B cell (primary cell): ENCODE measurements around the gene CTNNA3. TPM values are rescaled to one million over a fixed set of nuclear protein-coding genes. Genes with fewer than 3 reads are reported as not detected.

ENCODE experiments used
- ATAC-seq: fragments of 200-7000 bp; cut with Tn5 transposase; one replicate; pipeline ENCODE4 v1.10.0; 2021; ENCODE audit warnings: low read depth, mild to moderate bottlenecking, moderate number of reproducible peaks, moderate library complexity
- CTCF ChIA-PET: fragments of 350-600 bp; sonication (Branson Sonifier 250); formaldehyde crosslinking; loops from one replicate; lab custom pipeline; 2021; ENCODE audit warnings: antibody characterized with exemption, inconsistent platforms; lab: Charles Lee
- POLR2A ChIA-PET: fragments of 350-600 bp; sonication (Branson Sonifier 250); formaldehyde crosslinking; loops from one replicate; lab custom pipeline; 2021; ENCODE audit warnings: antibody characterized with exemption; lab: Charles Lee
- DNase-seq: peaks from one replicate; pipeline ENCODE4 v3.0.0; 2013
- H2AFZ ChIP-seq: 2 replicates; pipeline ENCODE4 v1.6.1; 2012; ENCODE audit warnings: mild to moderate bottlenecking, low read depth, low read length; ENCODE audit not compliant: insufficient read depth, poor library complexity, severe bottlenecking
- H3K27ac ChIP-seq, 2 donors: 1 replicate in 1 of 2; 2 replicates in 1 of 2; pipeline ENCODE4 v1.5.1; 2012 to 2013; ENCODE audit warnings: low read length in 2 of 2, mild to moderate bottlenecking in 2 of 2, moderate library complexity in 1 of 2
- H3K27me3 ChIP-seq, 4 experiments: fragments of 200-600 bp in 1 of 4; sonication (generic) in 1 of 4; replicated peaks in 1 of 4; 1 replicate in 2 of 4; 2 replicates in 2 of 4; pipeline versions ENCODE4 v1.6.1 to v1.7.0; 2013 to 2016; ENCODE audit warnings: low read length in 3 of 4, mild to moderate bottlenecking in 2 of 4, mixed read lengths in 1 of 4, moderate library complexity in 1 of 4; ENCODE audit not compliant: insufficient read depth in 4 of 4, control insufficient read depth in 3 of 4; ENCODE audit errors: control extremely low read depth in 1 of 4
- H3K36me3 ChIP-seq, 2 experiments: replicated peaks in 1 of 2; 1 replicate in 1 of 2; 2 replicates in 1 of 2; pipeline versions ENCODE4 v1.6.1 to v1.7.1; 2013; ENCODE audit warnings: low read length in 1 of 2; ENCODE audit not compliant: insufficient read depth in 2 of 2, control insufficient read depth in 1 of 2; ENCODE audit errors: control extremely low read depth in 1 of 2, extremely low read depth in 1 of 2
- H3K4me1 ChIP-seq, 2 donors: fragments of 200-600 bp in 1 of 2; sonication (generic) in 1 of 2; 1 replicate in 1 of 2; 2 replicates in 1 of 2; pipeline versions ENCODE4 v1.5.1 to v1.6.1; 2013 to 2017; ENCODE audit warnings: low read length in 2 of 2; ENCODE audit not compliant: control insufficient read depth in 2 of 2, insufficient read depth in 2 of 2
- H3K4me2 ChIP-seq: replicated peaks from 2 replicates; pipeline ENCODE3; 2012; ENCODE audit warnings: mild to moderate bottlenecking, low read depth, low read length; ENCODE audit not compliant: poor library complexity, severe bottlenecking
- H3K4me3 ChIP-seq, 5 experiments: fragments of 200-600 bp in 1 of 5; sonication (generic) in 1 of 5; 1 replicate in 3 of 5; 2 replicates in 2 of 5; pipeline versions ENCODE4 v1.5.1 to v1.7.0; 2011 to 2016; ENCODE audit warnings: low read length in 4 of 5, mild to moderate bottlenecking in 4 of 5, low read depth in 2 of 5, control low read depth in 1 of 5, moderate library complexity in 1 of 5; ENCODE audit not compliant: insufficient read depth in 1 of 5; ENCODE audit errors: control extremely low read depth in 1 of 5, extremely low read depth in 1 of 5
- H3K79me2 ChIP-seq: fragments of 200-600 bp; sonication (generic); one replicate; pipeline ENCODE4 v1.6.0; 2016; ENCODE audit warnings: low read length; ENCODE audit not compliant: control insufficient read depth, insufficient read depth
- H3K9ac ChIP-seq: fragments of 200-600 bp; sonication (generic); 2 replicates; pipeline ENCODE4 v1.6.1; 2017; ENCODE audit warnings: mild to moderate bottlenecking, low read length, moderate library complexity
- H3K9me3 ChIP-seq, 3 donors: one replicate each; pipeline versions ENCODE4 v1.6.1 to v1.7.1; 2013; ENCODE audit warnings: low read length in 2 of 3; ENCODE audit not compliant: control insufficient read depth in 2 of 3, insufficient read depth in 1 of 3; ENCODE audit errors: control extremely low read depth in 1 of 3
- H4K20me1 ChIP-seq: 2 replicates; pipeline ENCODE4 v1.6.0; 2012; ENCODE audit warnings: mild to moderate bottlenecking, low read length; ENCODE audit not compliant: insufficient read depth, control insufficient read depth, poor library complexity, severe bottlenecking
- H3K27ac Mint-ChIP-seq: one replicate; pipeline ENCODE4 v1.8.0; 2021; ENCODE audit warnings: mixed read lengths
- H3K27me3 Mint-ChIP-seq: one replicate; pipeline ENCODE4 v1.8.0; 2021; ENCODE audit warnings: mixed read lengths
- H3K4me1 Mint-ChIP-seq: one replicate; pipeline ENCODE4 v1.8.0; 2021; ENCODE audit warnings: mixed read lengths
- H3K4me3 Mint-ChIP-seq: one replicate; pipeline ENCODE4 v1.8.0; 2021; ENCODE audit warnings: mixed read lengths
- H3K9me3 Mint-ChIP-seq: one replicate; pipeline ENCODE4 v1.8.0; 2022; ENCODE audit warnings: mixed read lengths; ENCODE audit not compliant: insufficient read depth
- EZH2 ChIP-seq: IDR thresholded peaks from 2 replicates; pipeline ENCODE4 v1.6.1; 2012; ENCODE audit warnings: borderline replicate concordance, low read depth, mild to moderate bottlenecking, moderate library complexity, low read length; ENCODE audit not compliant: insufficient read depth, poor library complexity, severe bottlenecking
- WGBS: methylation state at CpG from one replicate; pipeline ENCODE4 v1.1.5; 2013; ENCODE audit warnings: missing lambda C conversion rate; ENCODE audit not compliant: insufficient coverage; 5-methylcytosine and 5-hydroxymethylcytosine counted together
- intact Hi-C: fragments of 100-400 bp; cut with micrococcal nuclease; formaldehyde crosslinking; loops from one replicate; pipeline ENCODE4 v1.10.0; 2022
- polyA plus RNA-seq: library from polyadenylated mRNA; depleted of rRNA; stranded (reverse); fragments of >200 nt; gene quantifications from 2 replicates; pipeline ENCODE4 v1.2.3, GENCODE V29; 2012
- total RNA-seq, 2 donors: library from RNA; stranded (reverse); fragments of 120-200 nt in 1 of 2; gene quantifications; 1 replicate in 1 of 2; 2 replicates in 1 of 2; pipeline versions ENCODE4 v1.2.3 to v1.2.4, GENCODE V29; 2013 to 2022
- TF ChIP-seq, protein P1 (sequence below): fragments of 200-600 bp; IDR thresholded peaks from one replicate; pipeline ENCODE4 v1.8.0; 2022; ENCODE audit warnings: antibody characterized with exemption, mild to moderate bottlenecking

Gene CTNNA3
- total and polyA plus RNA-seq, 2 donors (not counting 1 experiment from before 2014, with no cell fraction given), result 0.01 TPM; not detected in 1

DNA sequence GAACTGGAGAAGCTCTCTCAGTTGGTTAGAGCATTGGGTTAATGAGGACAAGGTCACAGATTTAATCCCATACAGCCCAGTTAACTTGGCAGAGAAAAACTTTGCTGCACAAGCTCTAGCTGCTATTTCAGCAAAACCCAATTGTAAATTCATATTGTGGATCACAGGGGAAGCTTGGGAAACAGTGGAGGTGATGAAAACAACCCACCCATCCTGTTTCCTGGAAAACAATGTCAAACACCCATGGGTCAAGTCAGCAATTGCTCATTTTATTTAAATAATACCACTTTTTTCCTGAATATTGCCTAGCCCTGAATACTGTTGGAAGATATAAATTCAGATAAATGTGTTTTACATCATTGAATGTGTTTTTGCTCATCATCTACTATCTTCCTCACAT, 1670.8 kb downstream of the CTNNA3 start:
- Mint-ChIP-seq H3K4me1 (no peaks in the 10 kb centered on the region), H3K4me3 (no peak overlapping the region), H3K27ac (no peak overlapping the region), H3K27me3 (no peaks in the 10 kb centered on the region), H3K9me3 (peaks cover 2% of the 10 kb centered on the region)
- no peak for TF ChIP-seq EZH2
- TF ChIP-seq, protein P1, sequence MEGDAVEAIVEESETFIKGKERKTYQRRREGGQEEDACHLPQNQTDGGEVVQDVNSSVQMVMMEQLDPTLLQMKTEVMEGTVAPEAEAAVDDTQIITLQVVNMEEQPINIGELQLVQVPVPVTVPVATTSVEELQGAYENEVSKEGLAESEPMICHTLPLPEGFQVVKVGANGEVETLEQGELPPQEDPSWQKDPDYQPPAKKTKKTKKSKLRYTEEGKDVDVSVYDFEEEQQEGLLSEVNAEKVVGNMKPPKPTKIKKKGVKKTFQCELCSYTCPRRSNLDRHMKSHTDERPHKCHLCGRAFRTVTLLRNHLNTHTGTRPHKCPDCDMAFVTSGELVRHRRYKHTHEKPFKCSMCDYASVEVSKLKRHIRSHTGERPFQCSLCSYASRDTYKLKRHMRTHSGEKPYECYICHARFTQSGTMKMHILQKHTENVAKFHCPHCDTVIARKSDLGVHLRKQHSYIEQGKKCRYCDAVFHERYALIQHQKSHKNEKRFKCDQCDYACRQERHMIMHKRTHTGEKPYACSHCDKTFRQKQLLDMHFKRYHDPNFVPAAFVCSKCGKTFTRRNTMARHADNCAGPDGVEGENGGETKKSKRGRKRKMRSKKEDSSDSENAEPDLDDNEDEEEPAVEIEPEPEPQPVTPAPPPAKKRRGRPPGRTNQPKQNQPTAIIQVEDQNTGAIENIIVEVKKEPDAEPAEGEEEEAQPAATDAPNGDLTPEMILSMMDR, result no peak
- no peaks in the 10 kb centered on the region for H3K36me3 ChIP-seq
- no peak for ATAC-seq
- H3K9me3 ChIP-seq, result peaks cover 0 to 3% (median 0%) of the 10 kb centered on the region in 3 donors
- POLR2A ChIA-PET, result no interaction called here
- H3K4me3 ChIP-seq, result no peak overlapping the region
- DNase-seq, result no peak
- H3K4me1 ChIP-seq, result no peaks in the 10 kb centered on the region
- no peak overlapping the region for H3K9ac ChIP-seq
- H3K4me2 ChIP-seq, result no peak overlapping the region
- no peaks in the 10 kb centered on the region for H3K27me3 ChIP-seq
- H3K79me2 ChIP-seq, result no peaks in the 10 kb centered on the region
- intact Hi-C loops, result no loop called here
- no peaks in the 10 kb centered on the region for H4K20me1 ChIP-seq
- no peak overlapping the region for H2AFZ ChIP-seq
- CTCF ChIA-PET, result no interaction called here
- no peak overlapping the region for H3K27ac ChIP-seq

DNA sequence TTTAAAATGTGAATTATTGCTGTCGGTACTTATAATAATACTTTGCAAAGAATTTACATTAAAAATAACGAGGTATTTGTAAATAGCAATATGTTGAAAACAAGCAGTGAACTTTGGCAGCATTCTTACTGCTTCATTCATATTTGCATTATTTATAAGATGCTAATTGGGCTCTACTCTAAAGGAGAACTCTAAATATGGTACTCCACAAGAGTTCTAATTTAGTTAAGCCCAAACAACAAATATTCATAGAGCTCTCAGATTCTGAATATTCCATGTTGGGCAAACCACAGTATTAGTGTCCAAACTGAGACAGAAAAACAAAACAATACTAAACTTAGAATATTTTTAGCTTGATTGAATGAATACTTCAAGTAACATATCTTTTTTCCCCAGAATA, 1674.6 kb downstream of the CTNNA3 start:
- Histone ChIP-seq H3K4me1 (no peaks in the 10 kb centered on the region), H3K4me2 (no peak overlapping the region), H3K4me3 (no peak overlapping the region), H2AFZ (no peak overlapping the region), H3K27ac (no peak overlapping the region), H3K36me3 (no peaks in the 10 kb centered on the region), H3K9me3 (peaks cover 0 to 3% (median 0%) of the 10 kb centered on the region in 3 donors), H3K79me2 (no peaks in the 10 kb centered on the region), H4K20me1 (no peaks in the 10 kb centered on the region), H3K9ac (no peak overlapping the region), H3K27me3 (no peaks in the 10 kb centered on the region)
- CTCF ChIA-PET, result no interaction called here
- POLR2A ChIA-PET, result no interaction called here
- H3K4me3 Mint-ChIP-seq, result no peak overlapping the region
- ATAC-seq (no peak), DNase-seq (no peak)
- no CpG with 5 or more reads among the region's 2 CpGs for WGBS
- intact Hi-C loops, result no loop called here
- peaks cover 2% of the 10 kb centered on the region for H3K9me3 Mint-ChIP-seq
- H3K27ac Mint-ChIP-seq, result no peak overlapping the region
- no peak for TF ChIP-seq EZH2
- TF ChIP-seq, protein P1, result no peak
- no peaks in the 10 kb centered on the region for H3K4me1 Mint-ChIP-seq
- no peaks in the 10 kb centered on the region for H3K27me3 Mint-ChIP-seq
